T-helper 1 cell treated with Interleukin-12 subunit alpha and Interleukin-12 subunit beta and Interleukin-4 antibody, amounts not matched to agents 30 μg/mL and 1 μg/mL, for 36 hours (primary cell): ENCODE data around the gene WDR43.

Source experiments
- H3K27ac Mint-ChIP-seq: one replicate; pipeline ENCODE4 v1.8.0; 2021; ENCODE audit warnings: mild to moderate bottlenecking, mixed read lengths
- H3K27me3 Mint-ChIP-seq: one replicate; pipeline ENCODE4 v1.8.0; 2021; ENCODE audit warnings: low read depth, mixed read lengths
- H3K36me3 Mint-ChIP-seq: one replicate; pipeline ENCODE4 v1.8.0; 2021; ENCODE audit warnings: low read depth, mixed read lengths
- H3K4me1 Mint-ChIP-seq: one replicate; pipeline ENCODE4 v1.8.0; 2021; ENCODE audit warnings: low read depth, mixed read lengths
- H3K4me3 Mint-ChIP-seq: one replicate; pipeline ENCODE4 v1.8.0; 2021; ENCODE audit warnings: mild to moderate bottlenecking, moderate library complexity, mixed read lengths
- H3K9me3 Mint-ChIP-seq: one replicate; pipeline ENCODE4 v1.8.0; 2021; ENCODE audit warnings: mixed read lengths

Gene WDR43, protein sequence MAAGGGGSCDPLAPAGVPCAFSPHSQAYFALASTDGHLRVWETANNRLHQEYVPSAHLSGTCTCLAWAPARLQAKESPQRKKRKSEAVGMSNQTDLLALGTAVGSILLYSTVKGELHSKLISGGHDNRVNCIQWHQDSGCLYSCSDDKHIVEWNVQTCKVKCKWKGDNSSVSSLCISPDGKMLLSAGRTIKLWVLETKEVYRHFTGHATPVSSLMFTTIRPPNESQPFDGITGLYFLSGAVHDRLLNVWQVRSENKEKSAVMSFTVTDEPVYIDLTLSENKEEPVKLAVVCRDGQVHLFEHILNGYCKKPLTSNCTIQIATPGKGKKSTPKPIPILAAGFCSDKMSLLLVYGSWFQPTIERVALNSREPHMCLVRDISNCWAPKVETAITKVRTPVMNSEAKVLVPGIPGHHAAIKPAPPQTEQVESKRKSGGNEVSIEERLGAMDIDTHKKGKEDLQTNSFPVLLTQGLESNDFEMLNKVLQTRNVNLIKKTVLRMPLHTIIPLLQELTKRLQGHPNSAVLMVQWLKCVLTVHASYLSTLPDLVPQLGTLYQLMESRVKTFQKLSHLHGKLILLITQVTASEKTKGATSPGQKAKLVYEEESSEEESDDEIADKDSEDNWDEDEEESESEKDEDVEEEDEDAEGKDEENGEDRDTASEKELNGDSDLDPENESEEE

DNA sequence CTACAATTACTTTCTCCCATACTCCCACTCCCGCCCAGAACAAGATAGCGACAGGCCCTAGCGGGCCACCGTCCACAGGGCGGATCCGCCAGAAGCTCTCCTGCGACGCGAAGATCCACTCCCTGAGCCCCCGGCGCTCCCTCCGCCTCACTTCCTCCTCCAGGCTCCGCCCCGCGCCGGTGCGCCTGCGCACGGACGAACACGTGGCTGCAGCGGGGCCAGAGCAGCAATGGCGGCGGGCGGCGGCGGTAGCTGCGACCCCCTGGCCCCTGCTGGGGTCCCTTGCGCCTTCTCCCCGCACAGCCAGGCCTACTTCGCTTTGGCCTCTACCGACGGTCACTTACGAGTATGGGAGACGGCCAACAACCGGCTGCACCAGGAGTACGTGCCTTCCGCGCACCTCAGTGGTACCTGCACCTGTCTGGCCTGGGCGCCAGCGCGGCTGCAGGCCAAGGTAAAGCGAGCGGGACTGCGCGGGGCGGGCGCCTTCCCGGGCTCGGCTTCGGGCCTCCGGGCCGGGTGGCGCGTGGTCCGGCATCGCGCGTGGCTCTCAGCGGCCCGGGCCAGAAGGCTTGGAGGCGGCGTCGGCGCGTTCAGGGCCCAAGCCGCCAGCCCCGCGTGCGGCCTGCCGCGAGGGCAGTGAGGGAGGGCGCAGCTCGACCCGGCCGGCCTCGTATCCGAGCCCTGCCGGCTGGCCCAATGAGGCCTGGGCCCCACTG lies at the start of gene WDR43:
TSS of gene WDR43 (plus strand) at position 198 of the 719 bp plus-strand sequence. CDS start at position 230, 32 bp downstream.
- Mint-ChIP-seq H3K27ac (peak within 1 kb of the TSS; percentile 91), H3K9me3 (no peaks in the 10 kb centered on the region), H3K4me3 (peak within 1 kb of the TSS; percentile 95), H3K36me3 (peaks cover 3% of the 10 kb centered on the region), H3K27me3 (no peaks in the 10 kb centered on the region), H3K4me1 (peaks cover 32% of the 10 kb centered on the region)

GRCh38 chr2:28855193-28855592 lies 39.3 kb upstream of the WDR43 start:
- Mint-ChIP-seq H3K4me1 (no peaks in the 10 kb centered on the region), H3K9me3 (no peaks in the 10 kb centered on the region), H3K27me3 (no peaks in the 10 kb centered on the region), H3K27ac (no peak overlapping the region), H3K4me3 (no peak overlapping the region), H3K36me3 (peaks cover 5% of the 10 kb centered on the region)

DNA sequence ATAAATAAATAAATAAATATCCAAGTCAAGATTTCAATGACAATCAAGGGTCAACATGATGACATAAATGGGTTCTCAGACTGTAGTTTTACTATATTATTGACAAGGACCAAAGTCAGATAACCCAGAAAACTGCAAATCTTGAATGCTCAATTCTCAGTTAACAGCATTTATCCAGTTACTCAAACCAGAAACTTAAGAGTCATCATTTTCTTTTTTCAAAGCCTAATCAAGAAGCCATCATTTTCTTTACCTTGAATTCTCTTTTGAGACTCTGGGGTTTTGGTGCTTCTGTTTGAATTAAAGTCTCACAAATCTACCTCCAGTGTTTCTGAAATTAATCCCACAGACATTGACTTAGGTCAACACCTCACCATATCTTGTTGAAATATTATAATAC lies 38.5 kb upstream of the WDR43 start:
- H3K4me1 Mint-ChIP-seq, result no peaks in the 10 kb centered on the region
- H3K27ac Mint-ChIP-seq, result no peak overlapping the region
- H3K9me3 Mint-ChIP-seq, result no peaks in the 10 kb centered on the region
- no peaks in the 10 kb centered on the region for H3K27me3 Mint-ChIP-seq
- H3K4me3 Mint-ChIP-seq, result no peak overlapping the region
- H3K36me3 Mint-ChIP-seq, result peaks cover 11% of the 10 kb centered on the region

GRCh38 chr2:28868611-28869010 lies 25.9 kb upstream of the WDR43 start:
- H3K9me3 Mint-ChIP-seq, result no peaks in the 10 kb centered on the region
- H3K27ac Mint-ChIP-seq, result peak overlapping the region; percentile 5
- peaks cover 39% of the 10 kb centered on the region for H3K4me1 Mint-ChIP-seq
- H3K4me3 Mint-ChIP-seq, result peak overlapping the region; percentile 59
- peaks cover 5% of the 10 kb centered on the region for H3K36me3 Mint-ChIP-seq
- H3K27me3 Mint-ChIP-seq, result no peaks in the 10 kb centered on the region

GRCh38 chr2:28869494-28870145 lies 24.8 kb upstream of the WDR43 start:
- Mint-ChIP-seq H3K9me3 (no peaks in the 10 kb centered on the region), H3K36me3 (peaks cover 3% of the 10 kb centered on the region), H3K27ac (peak overlapping the region; percentile 97), H3K27me3 (peaks cover under 1% of the 10 kb centered on the region), H3K4me1 (peaks cover 32% of the 10 kb centered on the region), H3K4me3 (peak overlapping the region; percentile 97)

GRCh38 chr2:28870146-28870891 lies 24.1 kb upstream of the WDR43 start, which contains the start of gene TRMT61B:
Gene TRMT61B (minus strand): TSS chr2:28870309. CDS start chr2:28870277, 32 bp downstream.
- H3K27me3 Mint-ChIP-seq, result peaks cover 6% of the 10 kb centered on the region
- H3K36me3 Mint-ChIP-seq, result peaks cover 3% of the 10 kb centered on the region
- peaks cover 28% of the 10 kb centered on the region for H3K4me1 Mint-ChIP-seq
- no peaks in the 10 kb centered on the region for H3K9me3 Mint-ChIP-seq
- peak within 1 kb of the TSS; percentile 97 for H3K27ac Mint-ChIP-seq
- H3K4me3 Mint-ChIP-seq, result peak within 1 kb of the TSS; percentile 97

- Mint-ChIP-seq H3K27me3 (peaks cover 19% of the 10 kb centered on the region), H3K9me3 (no peaks in the 10 kb centered on the region), H3K36me3 (peaks cover 3% of the 10 kb centered on the region), H3K27ac (no peak overlapping the region), H3K4me3 (no peak overlapping the region), H3K4me1 (peaks cover 27% of the 10 kb centered on the region)
Measured at GRCh38 chr2:28871620-28872019, 22.8 kb upstream of the WDR43 start.

DNA sequence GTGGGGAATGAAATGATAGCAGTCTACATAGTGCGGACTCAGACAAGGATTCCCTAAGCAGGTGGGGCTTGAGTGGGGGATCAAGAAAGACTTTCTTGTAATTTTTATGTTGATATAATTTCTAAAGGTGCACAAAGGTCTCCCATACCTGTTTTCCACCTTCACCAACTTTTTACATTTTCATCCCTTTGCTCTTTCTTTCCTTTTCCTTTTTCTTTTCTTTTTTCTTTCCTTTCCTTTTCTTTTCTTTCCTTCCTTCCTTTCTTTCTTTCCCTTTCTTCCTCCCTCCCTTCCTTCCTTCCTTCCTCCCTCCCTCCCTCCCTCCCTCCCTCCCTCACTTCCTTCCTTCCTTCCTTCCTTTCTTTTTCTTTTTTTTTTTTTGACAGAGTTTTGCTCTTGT lies 14.3 kb upstream of the WDR43 start:
- no peaks in the 10 kb centered on the region for H3K36me3 Mint-ChIP-seq
- no peak overlapping the region for H3K27ac Mint-ChIP-seq
- H3K4me3 Mint-ChIP-seq, result no peak overlapping the region
- H3K9me3 Mint-ChIP-seq, result no peaks in the 10 kb centered on the region
- H3K27me3 Mint-ChIP-seq, result peaks cover 35% of the 10 kb centered on the region
- H3K4me1 Mint-ChIP-seq, result no peaks in the 10 kb centered on the region

GRCh38 chr2:28893488-28893887 lies 979 bp upstream of the WDR43 start:
- Mint-ChIP-seq H3K9me3 (no peaks in the 10 kb centered on the region), H3K27me3 (peaks cover 5% of the 10 kb centered on the region), H3K36me3 (peaks cover 3% of the 10 kb centered on the region), H3K4me3 (no peak overlapping the region), H3K27ac (no peak overlapping the region), H3K4me1 (peaks cover 25% of the 10 kb centered on the region)

- peaks cover 32% of the 10 kb centered on the region for H3K4me1 Mint-ChIP-seq
- peak overlapping the region; percentile 95 for H3K4me3 Mint-ChIP-seq
- H3K36me3 Mint-ChIP-seq, result peaks cover 3% of the 10 kb centered on the region
- H3K27ac Mint-ChIP-seq, result peak overlapping the region; percentile 91
- no peaks in the 10 kb centered on the region for H3K9me3 Mint-ChIP-seq
- no peaks in the 10 kb centered on the region for H3K27me3 Mint-ChIP-seq
Measured at GRCh38 chr2:28895189-28895893, 874 bp downstream of the WDR43 start.

- Mint-ChIP-seq H3K27ac (no peak overlapping the region), H3K27me3 (no peaks in the 10 kb centered on the region), H3K4me1 (peaks cover 40% of the 10 kb centered on the region), H3K36me3 (peaks cover 3% of the 10 kb centered on the region), H3K4me3 (peak overlapping the region; percentile 95), H3K9me3 (no peaks in the 10 kb centered on the region)
Measured at GRCh38 chr2:28896906-28897305, 2.4 kb downstream of the WDR43 start.

DNA sequence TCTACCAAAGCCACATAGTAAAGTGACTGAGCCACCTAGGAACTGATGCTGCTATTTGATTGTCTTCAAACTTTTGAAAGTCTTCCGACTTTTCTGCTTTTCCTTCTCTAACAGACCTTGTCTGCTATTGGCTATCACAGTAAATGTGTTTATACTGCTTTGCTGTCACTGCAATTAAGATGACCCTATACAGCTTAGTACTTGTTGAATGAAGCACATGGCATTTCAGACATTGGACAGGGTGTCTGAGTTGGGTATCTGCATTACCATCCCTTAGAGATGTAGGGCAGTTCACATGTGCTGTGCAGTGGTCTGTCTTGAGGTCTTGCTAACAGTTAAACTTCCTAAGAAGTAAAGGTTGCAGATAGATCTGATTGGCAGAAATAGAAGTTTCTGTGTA lies 3.6 kb downstream of the WDR43 start:
- Mint-ChIP-seq H3K27me3 (no peaks in the 10 kb centered on the region), H3K27ac (no peak overlapping the region), H3K9me3 (no peaks in the 10 kb centered on the region), H3K36me3 (peaks cover 9% of the 10 kb centered on the region), H3K4me3 (no peak overlapping the region), H3K4me1 (peaks cover 40% of the 10 kb centered on the region)

GRCh38 chr2:28901202-28901601 lies 6.7 kb downstream of the WDR43 start:
- peaks cover 36% of the 10 kb centered on the region for H3K4me1 Mint-ChIP-seq
- no peaks in the 10 kb centered on the region for H3K9me3 Mint-ChIP-seq
- peaks cover 12% of the 10 kb centered on the region for H3K36me3 Mint-ChIP-seq
- no peak overlapping the region for H3K4me3 Mint-ChIP-seq
- no peak overlapping the region for H3K27ac Mint-ChIP-seq
- H3K27me3 Mint-ChIP-seq, result no peaks in the 10 kb centered on the region
